SK-N-SH treated with all-trans-retinoic acid at 6 μM for 48 hours (cell line): ENCODE data around the gene ABCA10.

Source experiments
- ATAC-seq: fragments of 200-7000 bp; cut with Tn5 transposase; 3 replicates; pipeline ENCODE4 v1.9.1; 2020; ENCODE audit warnings: mild to moderate bottlenecking, moderate library complexity
- ARNTL ChIP-seq: fragments of 450-650 bp; formaldehyde crosslinking; IDR thresholded peaks from 2 replicates; pipeline ENCODE4 v1.5.0; 2020; ENCODE audit warnings: low read depth, mild to moderate bottlenecking, moderate library complexity, borderline replicate concordance
- BACH2 ChIP-seq: fragments of 250-450 bp; sonication (Bioruptor Pico); IDR thresholded peaks from 2 replicates; pipeline ENCODE4 v1.9.0; 2021; ENCODE audit warnings: mild to moderate bottlenecking, borderline replicate concordance
- CSDC2 ChIP-seq: fragments of 250-450 bp; sonication (Bioruptor Pico); IDR thresholded peaks from 2 replicates; pipeline ENCODE4 v1.5.0; 2020; ENCODE audit warnings: mild to moderate bottlenecking, moderate library complexity
- GLIS3 ChIP-seq: fragments of 250-450 bp; sonication (Bioruptor Pico); IDR thresholded peaks from 2 replicates; pipeline ENCODE4 v1.5.0; 2020; ENCODE audit warnings: mild to moderate bottlenecking, moderate library complexity
- OSR1 ChIP-seq: fragments of 250-450 bp; sonication (Bioruptor Pico); IDR thresholded peaks from 2 replicates; pipeline ENCODE4 v1.8.0; 2022; ENCODE audit warnings: moderate library complexity, mild to moderate bottlenecking, inconsistent platforms
- PPARA ChIP-seq: fragments of 250-450 bp; sonication (Bioruptor Pico); IDR thresholded peaks from 2 replicates; pipeline ENCODE4 v1.5.0; 2020; ENCODE audit warnings: mild to moderate bottlenecking, borderline replicate concordance
- SNAI2 ChIP-seq: fragments of 250-450 bp; sonication (Bioruptor Pico); IDR thresholded peaks from 2 replicates; pipeline ENCODE4 v1.5.0; 2020; ENCODE audit warnings: mild to moderate bottlenecking, moderate library complexity
- TCF4 ChIP-seq: fragments of 250-450 bp; sonication (Bioruptor Pico); IDR thresholded peaks from 2 replicates; pipeline ENCODE4 v1.8.0; 2021; ENCODE audit warnings: mild to moderate bottlenecking, moderate library complexity, borderline replicate concordance
- ZFP3 ChIP-seq: fragments of 250-450 bp; sonication (Bioruptor Pico); IDR thresholded peaks from 2 replicates; pipeline ENCODE4 v1.5.0; 2020; ENCODE audit warnings: mild to moderate bottlenecking, moderate library complexity
- ZFP30 ChIP-seq: fragments of 450-650 bp; formaldehyde crosslinking; IDR thresholded peaks from 2 replicates; pipeline ENCODE4 v1.5.0; 2022; ENCODE audit warnings: mild to moderate bottlenecking, moderate library complexity
- ZNF565 ChIP-seq: fragments of 450-650 bp; formaldehyde crosslinking; conservative IDR thresholded peaks from 2 replicates; pipeline ENCODE4 v1.5.0; 2020; ENCODE audit warnings: low read depth, mild to moderate bottlenecking, moderate library complexity
- ZNF70 ChIP-seq: fragments of 450-650 bp; formaldehyde crosslinking; IDR thresholded peaks from 2 replicates; pipeline ENCODE4 v1.5.0; 2020; ENCODE audit warnings: mild to moderate bottlenecking, moderate library complexity
- ZNF8 ChIP-seq: fragments of 450-650 bp; formaldehyde crosslinking; IDR thresholded peaks from 2 replicates; pipeline ENCODE4 v1.5.0; 2020; ENCODE audit warnings: mild to moderate bottlenecking, moderate library complexity
- TF ChIP-seq, protein P1 (sequence below): fragments of 250-450 bp; sonication (Bioruptor Pico); IDR thresholded peaks from 2 replicates; pipeline ENCODE4 v1.5.1; 2021; ENCODE audit warnings: mild to moderate bottlenecking, moderate library complexity
- TF ChIP-seq, protein P2 (sequence below): fragments of 250-450 bp; sonication (Bioruptor Pico); IDR thresholded peaks from 2 replicates; pipeline ENCODE4 v1.5.1; 2020; ENCODE audit warnings: low read depth, mild to moderate bottlenecking, moderate library complexity
- TF ChIP-seq, protein P3 (sequence below): fragments of 250-450 bp; sonication (Bioruptor Pico); IDR thresholded peaks from 2 replicates; pipeline ENCODE4 v1.8.0; 2020; ENCODE audit warnings: mild to moderate bottlenecking, moderate library complexity, borderline replicate concordance

ABCA10 gene

DNA sequence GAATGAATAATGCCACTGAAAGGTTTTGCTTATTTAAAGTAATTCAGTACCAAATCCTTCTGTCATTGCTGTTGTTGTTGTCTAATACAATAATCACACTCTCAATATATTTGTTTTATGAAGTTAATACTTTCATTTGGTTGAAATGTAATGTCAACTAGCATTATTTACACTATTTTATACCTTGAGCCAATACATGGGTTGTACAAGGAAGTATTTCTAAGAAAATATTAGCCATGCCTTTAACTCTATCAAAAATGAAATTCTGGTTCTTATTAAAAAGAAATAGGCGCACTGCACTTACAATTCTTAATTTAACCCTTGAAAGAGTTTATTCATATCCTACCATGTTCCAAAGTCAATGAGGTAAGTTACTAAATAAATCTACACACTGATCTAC, 17.6 kb upstream of the ABCA10 start:
- no peak for ATAC-seq
- TF ChIP-seq BACH2 (CRISPR knock-in tag) (no peak), ZNF8 (CRISPR knock-in tag) (no peak), CSDC2 (CRISPR knock-in tag) (no peak), TCF4 (CRISPR knock-in tag) (no peak), OSR1 (no peak), ZNF565 (CRISPR knock-in tag) (no peak), ZNF70 (CRISPR knock-in tag) (no peak), ARNTL (CRISPR knock-in tag) (no peak)
- TF ChIP-seq, protein P1, sequence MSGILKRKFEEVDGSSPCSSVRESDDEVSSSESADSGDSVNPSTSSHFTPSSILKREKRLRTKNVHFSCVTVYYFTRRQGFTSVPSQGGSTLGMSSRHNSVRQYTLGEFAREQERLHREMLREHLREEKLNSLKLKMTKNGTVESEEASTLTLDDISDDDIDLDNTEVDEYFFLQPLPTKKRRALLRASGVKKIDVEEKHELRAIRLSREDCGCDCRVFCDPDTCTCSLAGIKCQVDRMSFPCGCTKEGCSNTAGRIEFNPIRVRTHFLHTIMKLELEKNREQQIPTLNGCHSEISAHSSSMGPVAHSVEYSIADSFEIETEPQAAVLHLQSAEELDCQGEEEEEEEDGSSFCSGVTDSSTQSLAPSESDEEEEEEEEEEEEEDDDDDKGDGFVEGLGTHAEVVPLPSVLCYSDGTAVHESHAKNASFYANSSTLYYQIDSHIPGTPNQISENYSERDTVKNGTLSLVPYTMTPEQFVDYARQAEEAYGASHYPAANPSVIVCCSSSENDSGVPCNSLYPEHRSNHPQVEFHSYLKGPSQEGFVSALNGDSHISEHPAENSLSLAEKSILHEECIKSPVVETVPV (CRISPR knock-in tag): no peak

DNA sequence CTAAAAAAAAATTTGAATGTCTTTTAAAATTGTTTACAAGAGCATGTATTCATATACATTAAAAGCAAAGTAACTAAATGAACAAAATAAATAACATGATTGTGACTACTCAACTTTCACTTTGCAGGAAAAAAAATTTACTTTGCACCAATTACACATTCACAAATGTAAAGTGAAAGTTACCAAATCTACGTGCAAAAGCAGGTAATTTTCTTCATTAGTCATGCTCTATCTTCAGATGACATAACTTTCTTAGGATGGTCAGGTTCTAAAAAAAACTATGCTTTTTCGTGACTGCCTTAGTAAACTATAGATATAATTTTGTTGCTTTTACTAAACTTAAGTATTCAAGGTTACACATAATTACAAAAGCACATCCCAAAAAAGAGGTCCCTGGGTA, 17.0 kb upstream of the ABCA10 start:
- TF ChIP-seq ZNF8 (CRISPR knock-in tag) (no peak), ZNF565 (CRISPR knock-in tag) (no peak), GLIS3 (CRISPR knock-in tag) (no peak), ZNF70 (CRISPR knock-in tag) (no peak), CSDC2 (CRISPR knock-in tag) (no peak), BACH2 (CRISPR knock-in tag) (no peak), PPARA (CRISPR knock-in tag) (no peak), TCF4 (CRISPR knock-in tag) (no peak)
- no peak for ATAC-seq

DNA sequence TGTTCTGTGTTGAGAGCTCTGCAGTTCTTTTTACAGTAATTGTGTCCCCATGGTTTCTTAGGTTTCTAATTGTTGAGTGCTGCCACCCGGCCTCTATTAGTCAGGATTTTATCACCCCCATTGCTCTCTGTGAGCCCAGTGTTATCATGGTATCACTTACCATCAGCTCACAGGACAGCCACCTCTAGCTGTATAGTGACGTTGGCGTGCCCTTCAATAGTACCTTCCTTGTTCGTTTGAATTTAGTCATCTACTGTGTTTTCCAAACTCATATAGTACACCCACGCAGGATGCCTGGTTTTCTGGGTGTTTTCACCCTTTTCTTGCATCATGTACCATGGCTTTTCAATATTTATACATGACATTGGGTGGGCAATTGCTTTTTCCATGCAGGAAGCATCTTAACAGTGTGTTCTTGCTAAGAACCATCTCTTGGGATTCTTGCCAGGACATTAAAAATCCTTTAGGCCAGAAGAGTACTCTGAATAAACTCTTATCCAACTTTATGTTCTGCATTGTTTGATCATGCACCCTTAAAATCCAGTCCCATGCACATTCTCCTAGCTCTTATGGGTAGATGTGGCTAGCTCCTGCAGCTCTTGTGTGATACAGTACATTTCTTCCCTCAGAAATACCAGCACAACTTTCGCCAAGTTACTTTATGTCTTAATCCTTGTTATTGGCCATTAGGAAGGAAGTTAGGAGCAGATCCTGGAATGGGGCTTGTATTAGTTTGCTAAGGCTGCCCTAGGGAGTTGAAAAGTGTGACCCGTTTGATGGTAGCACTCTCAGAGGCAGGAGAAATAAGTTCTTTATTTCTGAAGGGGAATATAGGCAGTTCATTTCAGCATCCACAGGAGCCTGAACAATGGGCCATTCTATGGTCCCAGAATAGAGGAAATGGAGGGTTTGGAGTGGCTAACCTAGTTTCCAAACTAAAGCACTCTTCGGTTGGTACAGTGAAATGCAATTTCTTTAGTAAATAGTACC, 11.3 kb upstream of the ABCA10 start:
- TF ChIP-seq, protein P2, sequence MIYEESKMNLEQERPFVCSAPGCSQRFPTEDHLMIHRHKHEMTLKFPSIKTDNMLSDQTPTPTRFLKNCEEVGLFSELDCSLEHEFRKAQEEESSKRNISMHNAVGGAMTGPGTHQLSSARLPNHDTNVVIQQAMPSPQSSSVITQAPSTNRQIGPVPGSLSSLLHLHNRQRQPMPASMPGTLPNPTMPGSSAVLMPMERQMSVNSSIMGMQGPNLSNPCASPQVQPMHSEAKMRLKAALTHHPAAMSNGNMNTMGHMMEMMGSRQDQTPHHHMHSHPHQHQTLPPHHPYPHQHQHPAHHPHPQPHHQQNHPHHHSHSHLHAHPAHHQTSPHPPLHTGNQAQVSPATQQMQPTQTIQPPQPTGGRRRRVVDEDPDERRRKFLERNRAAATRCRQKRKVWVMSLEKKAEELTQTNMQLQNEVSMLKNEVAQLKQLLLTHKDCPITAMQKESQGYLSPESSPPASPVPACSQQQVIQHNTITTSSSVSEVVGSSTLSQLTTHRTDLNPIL (CRISPR knock-in tag): no peak
- TF ChIP-seq TCF4 (CRISPR knock-in tag) (no peak), SNAI2 (CRISPR knock-in tag) (no peak)
- TF ChIP-seq, protein P3, sequence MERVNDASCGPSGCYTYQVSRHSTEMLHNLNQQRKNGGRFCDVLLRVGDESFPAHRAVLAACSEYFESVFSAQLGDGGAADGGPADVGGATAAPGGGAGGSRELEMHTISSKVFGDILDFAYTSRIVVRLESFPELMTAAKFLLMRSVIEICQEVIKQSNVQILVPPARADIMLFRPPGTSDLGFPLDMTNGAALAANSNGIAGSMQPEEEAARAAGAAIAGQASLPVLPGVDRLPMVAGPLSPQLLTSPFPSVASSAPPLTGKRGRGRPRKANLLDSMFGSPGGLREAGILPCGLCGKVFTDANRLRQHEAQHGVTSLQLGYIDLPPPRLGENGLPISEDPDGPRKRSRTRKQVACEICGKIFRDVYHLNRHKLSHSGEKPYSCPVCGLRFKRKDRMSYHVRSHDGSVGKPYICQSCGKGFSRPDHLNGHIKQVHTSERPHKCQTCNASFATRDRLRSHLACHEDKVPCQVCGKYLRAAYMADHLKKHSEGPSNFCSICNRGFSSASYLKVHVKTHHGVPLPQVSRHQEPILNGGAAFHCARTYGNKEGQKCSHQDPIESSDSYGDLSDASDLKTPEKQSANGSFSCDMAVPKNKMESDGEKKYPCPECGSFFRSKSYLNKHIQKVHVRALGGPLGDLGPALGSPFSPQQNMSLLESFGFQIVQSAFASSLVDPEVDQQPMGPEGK: no peak
- no peak for ATAC-seq

DNA sequence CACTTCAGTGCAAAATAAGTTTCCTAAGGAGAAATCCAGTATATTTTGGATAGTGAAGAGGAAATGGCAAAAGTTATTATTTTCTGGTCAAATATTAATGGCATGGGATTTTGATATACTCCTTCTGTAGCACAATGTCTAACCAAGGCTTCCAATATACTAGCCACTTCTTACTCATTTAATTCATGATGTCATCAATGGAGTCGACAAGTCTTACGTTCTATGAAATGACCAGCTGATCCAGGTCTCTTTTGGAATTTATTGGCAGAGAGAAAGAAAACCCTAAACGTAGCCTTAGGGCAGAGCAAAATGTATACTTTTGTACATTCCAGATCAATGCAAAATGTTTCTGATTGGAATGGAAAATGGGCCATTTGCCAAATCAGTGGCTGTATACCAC, 8.3 kb upstream of the ABCA10 start:
- no peak for ATAC-seq
- TF ChIP-seq TCF4 (CRISPR knock-in tag) (no peak), BACH2 (CRISPR knock-in tag) (no peak), SNAI2 (CRISPR knock-in tag) (no peak), ZNF70 (CRISPR knock-in tag) (no peak), ZFP3 (CRISPR knock-in tag) (no peak), ZNF565 (CRISPR knock-in tag) (no peak), ZFP30 (CRISPR knock-in tag) (no peak)
- TF ChIP-seq, protein P2 (CRISPR knock-in tag): no peak
- TF ChIP-seq, protein P1 (CRISPR knock-in tag): no peak
